K562 (cell line): ENCODE data around the gene MSRB2. TPM values are rescaled to one million over a fixed set of nuclear protein-coding genes. Genes with fewer than 3 reads are reported as not detected.

Experiments
- AFF1 ChIP-seq, 2 experiments: fragments of 450-650 bp; IDR thresholded peaks; 2 replicates each; pipeline ENCODE4 v1.6.1; 2018; ENCODE audit warnings: mild to moderate bottlenecking in 2 of 2, low read depth in 1 of 2; ENCODE audit not compliant: partially characterized antibody in 2 of 2
- ARID1B ChIP-seq: fragments of 450-650 bp; IDR thresholded peaks from 2 replicates; pipeline ENCODE4 v1.6.1; 2016; ENCODE audit warnings: antibody characterized with exemption, mild to moderate bottlenecking, inconsistent platforms
- BRCA1 ChIP-seq, 2 experiments: fragments of 450-650 bp in 1 of 2; sonication (generic) in 1 of 2; formaldehyde crosslinking in 1 of 2; IDR thresholded peaks; 2 replicates each; pipeline versions ENCODE4 v1.5.0 to v1.6.1; 2017 to 2020; ENCODE audit warnings: mild to moderate bottlenecking in 1 of 2, missing genetic modification reagents in 1 of 2
- CLOCK ChIP-seq: fragments of 250-450 bp; sonication (Bioruptor Pico); IDR thresholded peaks from 2 replicates; pipeline ENCODE4 v1.4.0; 2020; ENCODE audit warnings: mild to moderate bottlenecking, moderate library complexity, borderline replicate concordance
- CREB1 ChIP-seq, 2 experiments: sonication (generic) in 1 of 2; formaldehyde crosslinking in 1 of 2; IDR thresholded peaks; 2 replicates each; pipeline versions ENCODE4 v1.6.1 to v1.8.0; 2012 to 2022; ENCODE audit warnings: inconsistent platforms in 1 of 2, mild to moderate bottlenecking in 1 of 2, missing genetic modification reagents in 1 of 2, moderate library complexity in 1 of 2
- CREB3L1 ChIP-seq: fragments of 450-650 bp; IDR thresholded peaks from 2 replicates; pipeline ENCODE4 v1.6.1; 2014; ENCODE audit warnings: low read depth, mild to moderate bottlenecking, moderate library complexity, borderline replicate concordance
- DDX20 ChIP-seq: fragments of 450-650 bp; IDR thresholded peaks from 2 replicates; pipeline ENCODE4 v1.6.1; 2016; ENCODE audit warnings: missing genetic modification characterization, low read depth, mild to moderate bottlenecking, missing compliant biosample characterization, moderate library complexity
- ETV6 ChIP-seq, 3 experiments: fragments of 150-350 bp in 1 of 3; sonication (generic) in 1 of 3; formaldehyde crosslinking in 1 of 3; IDR thresholded peaks; 2 replicates each; pipeline versions ENCODE4 v1.6.1 to v1.8.0; 2014 to 2022; ENCODE audit warnings: borderline replicate concordance in 2 of 3, low read depth in 2 of 3, antibody characterized with exemption in 1 of 3, low read length in 1 of 3, mild to moderate bottlenecking in 1 of 3, missing genetic modification reagents in 1 of 3
- FOS ChIP-seq: IDR thresholded peaks from 3 replicates; pipeline ENCODE4 v1.6.1; 2011; ENCODE audit not compliant: insufficient read length; ENCODE audit errors: extremely low read depth
- NFE2 ChIP-seq: IDR thresholded peaks from 2 replicates; pipeline ENCODE4 v1.6.1; 2014; ENCODE audit warnings: antibody characterized with exemption, low read depth
- PRMT5 ChIP-seq: sonication (generic); formaldehyde crosslinking; IDR thresholded peaks from 2 replicates; pipeline ENCODE4 v1.5.0; 2020; ENCODE audit warnings: missing genetic modification reagents
- THRAP3 ChIP-seq: fragments of 450-650 bp; IDR thresholded peaks from 2 replicates; pipeline ENCODE4 v1.6.1; 2016; ENCODE audit warnings: mild to moderate bottlenecking, inconsistent platforms, borderline replicate concordance
- ZNF639 ChIP-seq, 2 experiments: fragments of 200-800 bp in 1 of 2; sonication (Bioruptor generic) in 1 of 2; sonication (generic) in 1 of 2; formaldehyde crosslinking in 1 of 2; IDR thresholded peaks in 1 of 2; conservative IDR thresholded peaks in 1 of 2; 2 replicates each; pipeline versions ENCODE4 v1.5.0 to v1.6.1; 2016 to 2020; ENCODE audit warnings: missing compliant biosample characterization in 1 of 2, missing genetic modification characterization in 1 of 2, missing genetic modification reagents in 1 of 2
- ZNF76 ChIP-seq: fragments of 250-450 bp; sonication (Bioruptor Pico); IDR thresholded peaks from 2 replicates; pipeline ENCODE4 v1.4.0; 2020; ENCODE audit warnings: mild to moderate bottlenecking, moderate library complexity, borderline replicate concordance
- polyA plus RNA-seq, 8 experiments: library from polyadenylated mRNA; depleted of rRNA in 4 of 8; stranded (reverse) in 5 of 8; unstranded in 3 of 8; fragments of >200 nt; fragmentation: Nextera tagmentation in 2 of 8; fragmentation: Illumina TruSeq in 1 of 8; extraction: Ambion mirVana in 2 of 8; extraction: Trizol in 1 of 8; gene quantifications; 2 replicates each; pipeline versions ENCODE4 v1.2.1 to v1.2.3, GENCODE V29; 2011 to 2014; ENCODE audit warnings: inconsistent platforms in 1 of 8, missing spikeins in 1 of 8
- total RNA-seq, 7 experiments: library from RNA; depleted of rRNA in 6 of 7; stranded (reverse); fragments of >200 nt in 6 of 7; fragmentation: Illumina TruSeq in 2 of 7; extraction: Trizol in 2 of 7; gene quantifications; 2 replicates each; pipeline versions ENCODE4 v1.2.1 to v1.2.3, GENCODE V29; 2011 to 2021; ENCODE audit warnings: low replicate concordance in 1 of 7

MSRB2 gene
- total and polyA plus RNA-seq, 9 of the 15 experiments (the other 6 are each of a cell fraction or from before 2014, with no cell fraction given) = 1.5 to 22.3 (median 5.9) TPM

- TF ChIP-seq AFF1 (IDR thresholded peaks at IDR 0.05; ENCODE audit: low read depth in 1 of 2, partially characterized antibody in 2 of 2) (no peak), CLOCK (CRISPR knock-in tag) (no peak), DDX20 (tag) (no peak), CREB1 (IDR thresholded peaks at IDR 0.05) (no peak), CREB1 (CRISPR knock-in tag; IDR thresholded peaks at IDR 0.05) (no peak), ZNF639 (CRISPR knock-in tag; conservative IDR thresholded peaks at IDR 0.05 in 1 of 2, IDR thresholded peaks at IDR 0.05 in 1 of 2) (0 out of 4 replicates have a peak, but pooled peaks of 1 of the 2 experiments have one; percentile 29), BRCA1 (IDR thresholded peaks at IDR 0.05) (no peak), BRCA1 (CRISPR knock-in tag; IDR thresholded peaks at IDR 0.05) (no peak), ARID1B (peak; percentile 55; the same call in 1 of the 2 replicates), ETV6 (IDR thresholded peaks at IDR 0.05; ENCODE audit: borderline replicate concordance in 1 of 2, low read depth in 2 of 2, low read length in 1 of 2) (no peak), ETV6 (CRISPR knock-in tag; IDR thresholded peaks at IDR 0.05; ENCODE audit: borderline replicate concordance) (no peak), NFE2 (no peak), THRAP3 (no peak), FOS (peak; percentile 34), PRMT5 (no peak), CREB3L1 (no peak), ZNF76 (CRISPR knock-in tag) (no peak)
These were observed 32.1 kb upstream of the MSRB2 start (continued) for GRCh38 chr10:23063045-23063972.
